ENCODE measurements around the gene LRRIQ4. TPM values are rescaled to one million over a fixed set of nuclear protein-coding genes. Genes with fewer than 3 reads are reported as not detected.

The LRRIQ4 gene
- under 1 TPM in 1 of 2 donors, not detected in 1; 0.12 TPM for total RNA-seq
- long read RNA-seq, result 0 reads

GRCh38 chr3:169812332-169813235 is at the start of gene LRRIQ4, which contains the start of gene LRRC34:
TSS of gene LRRIQ4 (plus strand) at chr3:169812870. CDS start at chr3:169821922, 9,052 bp downstream.
TSS of gene LRRC34 (minus strand) at chr3:169812904. CDS start at chr3:169812548, 356 bp downstream.
- peak; percentile 96 to 97 for ATAC-seq
- DNase-seq, result peak; percentile 88
- intact Hi-C loops (cut with DNase I), result no loop called here

GRCh38 chr3:169764312-169764881 is 48.3 kb upstream of the LRRIQ4 start:
- DNase-seq (peak; percentile 77), ATAC-seq (peak; percentile 73 to 75)
- intact Hi-C loops (cut with DNase I), result loop anchor here in 1 of 2 donors (5.0 kb wide), 1 partner anchor 203 kb away; the partner anchor contains the start of gene SEC62

GRCh38 chr3:169764882-169765612 is 47.6 kb upstream of the LRRIQ4 start, which contains the start of gene TERC:
TSS of gene TERC (minus strand) at chr3:169765060.
- ATAC-seq (peak; percentile 96 to 97), DNase-seq (peak; percentile 94)
- intact Hi-C loops (cut with DNase I), result loop anchor here in 1 of 2 donors (5.0 kb wide), 1 partner anchor 202 kb away; the partner anchor contains the start of gene SEC62

- DNase-seq (peak; percentile 84), ATAC-seq (peak; percentile 6 to 8)
- intact Hi-C loops (cut with DNase I), result no loop called here
These were observed 43.1 kb upstream of the LRRIQ4 start, which contains the start of gene ACTRT3 for GRCh38 chr3:169769287-169770181. TSS of gene ACTRT3 (minus strand) at chr3:169769561. CDS start at chr3:169769520, 41 bp downstream.

- DNase-seq, result peak; percentile 58
- intact Hi-C loops (cut with DNase I), result no loop called here
- ATAC-seq, result peak; percentile 32 to 49
These were observed 41.0 kb upstream of the LRRIQ4 start for GRCh38 chr3:169771497-169772304.

GRCh38 chr3:169772305-169772896 is 40.3 kb upstream of the LRRIQ4 start:
- DNase-seq (peak; percentile 77), ATAC-seq (peak; percentile 69 to 80)
- intact Hi-C loops (cut with DNase I), result no loop called here

- DNase-seq, result peak; percentile 94
- intact Hi-C loops (cut with DNase I), result no loop called here
- peak; percentile 93 to 96 for ATAC-seq
These were observed 39.5 kb upstream of the LRRIQ4 start, which contains the start of gene MYNN for GRCh38 chr3:169772897-169773816. TSS of gene MYNN (plus strand) at chr3:169773396. CDS start at chr3:169774296, 900 bp downstream.

- DNase-seq (no peak), ATAC-seq (no peak)
- intact Hi-C loops (cut with DNase I), result no loop called here
These were observed 38.5 kb upstream of the LRRIQ4 start for GRCh38 chr3:169774186-169774585.

- intact Hi-C loops (cut with DNase I), result no loop called here
- ATAC-seq (no peak), DNase-seq (no peak)
These were observed 34.8 kb upstream of the LRRIQ4 start for GRCh38 chr3:169777822-169778221.

- no peak for DNase-seq
- intact Hi-C loops (cut with DNase I), result loop anchor here in 1 of 2 donors (10.0 kb wide), 1 partner anchor 314 kb away; no protein-coding TSS in a partner anchor
- no peak for ATAC-seq
These were observed 31.9 kb upstream of the LRRIQ4 start for GRCh38 chr3:169780742-169781141.

- peak; percentile 30 to 59 for ATAC-seq
- DNase-seq, result no peak
- intact Hi-C loops (cut with DNase I), result loop anchor here in 1 of 2 donors (10.0 kb wide), 1 partner anchor 313 kb away; no protein-coding TSS in a partner anchor
These were observed 31.3 kb upstream of the LRRIQ4 start for GRCh38 chr3:169781209-169781855.

GRCh38 chr3:169787120-169787519 is 25.6 kb upstream of the LRRIQ4 start:
- intact Hi-C loops (cut with DNase I), result loop anchor here in 1 of 2 donors (10.0 kb wide), 1 partner anchor 308 kb away; no protein-coding TSS in a partner anchor
- no peak for ATAC-seq
- no peak for DNase-seq

- no peak for ATAC-seq
- DNase-seq, result no peak
- intact Hi-C loops (cut with DNase I), result loop anchor here in 1 of 2 donors (10.0 kb wide), 1 partner anchor 307 kb away; no protein-coding TSS in a partner anchor
These were observed 24.9 kb upstream of the LRRIQ4 start for GRCh38 chr3:169787791-169788190.

- DNase-seq, result no peak
- intact Hi-C loops (cut with DNase I), result no loop called here
- ATAC-seq, result no peak
These were observed 22.5 kb upstream of the LRRIQ4 start for GRCh38 chr3:169790219-169790618.
